ENCODE results near the gene SLC6A6.

DNA sequence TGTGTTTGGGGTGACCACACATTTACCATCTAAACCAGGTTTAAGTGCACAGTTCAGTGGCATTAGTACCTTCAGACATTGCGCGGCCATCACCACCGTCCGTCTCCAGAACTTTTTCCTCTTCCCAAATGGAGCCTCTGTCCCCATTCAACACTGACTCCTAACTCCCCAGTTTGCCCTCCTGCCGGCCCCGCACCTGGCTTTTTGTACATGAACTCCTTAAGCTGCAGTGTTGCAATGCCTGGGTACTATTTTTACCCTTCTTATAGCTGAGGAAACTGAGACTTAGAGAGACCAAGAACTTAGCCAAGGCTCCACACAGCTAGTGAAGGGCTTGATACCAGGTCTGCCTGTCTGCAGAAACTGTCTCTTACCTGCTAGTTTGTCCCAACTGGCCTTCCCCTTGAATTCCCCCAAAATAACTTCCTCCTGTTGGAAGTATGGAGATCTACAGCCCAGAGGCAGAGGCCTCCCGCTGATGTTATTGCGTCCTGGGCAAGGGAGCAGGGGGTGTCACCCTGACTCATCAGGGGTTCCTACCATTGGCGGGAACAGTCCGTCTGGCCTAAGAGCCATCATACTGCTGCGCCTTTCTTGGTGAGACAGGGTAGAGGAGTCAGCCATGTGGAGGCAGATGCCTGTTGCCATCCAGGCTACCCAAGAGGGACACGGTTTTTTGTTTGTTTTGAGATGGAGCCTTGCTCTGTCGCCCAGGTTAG lies 72.1 kb downstream of the SLC6A6 start:
- TF ChIP-seq ZNF274 (IDR thresholded peaks at IDR 0.05; ENCODE audit: low read depth, low read length) (no peak), YY1 (IDR thresholded peaks at IDR 0.05; ENCODE audit: insufficient read depth, insufficient read length) (no peak), SUZ12 (IDR thresholded peaks at IDR 0.05; ENCODE audit: extremely low read depth, insufficient read depth, insufficient read length) (no peak)
